Liver (tissue), 3 donors: ENCODE results near the gene NIPBL.

Experiments used
- CTCF ChIP-seq: fragments of 150-350 bp; IDR thresholded peaks from 2 replicates; pipeline ENCODE4 v1.5.1; 2017; ENCODE audit warnings: improper control_type of control experiment, low read depth, low read length; ENCODE audit not compliant: missing input control
- EGR1 ChIP-seq, 2 donors: IDR thresholded peaks; 2 replicates each; pipeline ENCODE4 v1.6.1; 2016 to 2018; ENCODE audit warnings: antibody characterized with exemption in 2 of 2, low read depth in 2 of 2
- donor health status: healthy.
- donor health status: healthy.

GRCh38 chr5:36949593-36949992, 73.0 kb downstream of the NIPBL start:
- TF ChIP-seq CTCF (no peak), EGR1 (IDR thresholded peaks at IDR 0.05; ENCODE audit: low read depth in 2 of 2) (no peak)
